ENCODE measurements around the gene TMEM50B. TPM values are rescaled to one million over a fixed set of nuclear protein-coding genes. Genes with fewer than 3 reads are reported as not detected.

The TMEM50B gene
- total and polyA plus RNA-seq, 2 of the 8 experiments (the other 6 are each of a cell fraction or from before 2014, with no cell fraction given) = 16.8 to 20.5 TPM

DNA sequence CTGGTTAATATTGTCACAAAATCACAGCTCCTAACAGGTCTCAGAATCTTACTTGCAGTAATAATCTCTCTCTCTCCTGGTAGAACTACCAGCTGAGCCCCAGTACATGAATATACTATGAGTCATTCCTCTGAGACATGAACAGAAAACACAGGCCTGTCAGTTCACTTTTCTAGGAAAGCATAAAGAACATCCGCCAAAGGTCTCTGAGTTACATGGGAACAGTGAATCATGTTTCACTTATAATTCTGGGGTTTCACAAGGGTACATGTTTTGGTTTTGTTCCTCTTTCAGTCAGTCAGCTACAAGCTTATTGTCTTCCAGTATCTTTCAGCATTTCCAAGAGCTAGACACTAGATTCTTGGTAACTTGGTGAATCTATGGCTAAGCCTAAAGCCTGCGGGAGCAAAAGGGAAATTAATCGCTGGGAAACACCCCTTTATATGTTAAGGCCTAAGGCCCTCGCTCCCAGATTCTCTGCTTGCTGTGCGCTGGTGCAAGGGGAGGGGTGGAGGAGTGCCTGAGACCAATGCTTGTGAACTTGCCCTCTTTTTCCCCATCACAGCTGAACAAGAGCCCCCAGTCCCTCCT, 44.9 kb downstream of the TMEM50B start:
- no peak overlapping the region for H2BK5ac ChIP-seq (ENCODE audit: low read depth, low read length)
- H4K20me1 ChIP-seq (replicated peaks in 1 of 2; ENCODE audit: control insufficient read depth in 1 of 2, insufficient read depth in 2 of 2, low read length in 2 of 2) = no peaks in the 10 kb centered on the region
- ChIA-PET CTCF (ENCODE audit: partially characterized antibody) (interaction anchor here (1.2 to 1.7 kb wide), 2 partner anchors 10 to 12 kb away, joined by 3 to 6 read pairs; no protein-coding TSS in a partner anchor), POLR2A (ENCODE audit: partially characterized antibody) (interaction anchor here (0.9 kb wide), 1 partner anchor 10 kb away, joined by 3 read pairs; no protein-coding TSS in a partner anchor)
- H2BK12ac ChIP-seq (ENCODE audit: low read depth, low read length) = no peak overlapping the region
- no peaks in the 10 kb centered on the region for H3K4me1 ChIP-seq (replicated peaks in 1 of 4; ENCODE audit: control insufficient read depth in 3 of 4, insufficient read depth in 4 of 4, low read length in 3 of 4)
- no peaks in the 10 kb centered on the region for H3K9me3 ChIP-seq (ENCODE audit: insufficient read depth in 2 of 2, low read depth in 1 of 2, low read length in 1 of 2)
- no peaks in the 10 kb centered on the region for H3K79me2 ChIP-seq (ENCODE audit: control insufficient read depth in 1 of 2, insufficient read depth in 2 of 2, low read length in 2 of 2)
- H4K91ac ChIP-seq (replicated peaks; ENCODE audit: insufficient read length, low read length) = no peak overlapping the region
- no peak overlapping the region for H3K56ac ChIP-seq (replicated peaks; ENCODE audit: insufficient read length, low read depth, low read length)
- DNase-seq (ENCODE audit: low read depth in 1 of 2, low spot score in 2 of 2) (no peak), FAIRE-seq (no peak)
- no peak overlapping the region for H3K4me2 ChIP-seq (ENCODE audit: insufficient read depth in 1 of 2, low read depth in 2 of 2, low read length in 2 of 2)
- no peaks in the 10 kb centered on the region for H3K79me1 ChIP-seq (ENCODE audit: low read depth, low read length)
- H3K27me3 ChIP-seq (replicated peaks in 1 of 4; ENCODE audit: control insufficient read depth in 3 of 4, extremely low read depth in 1 of 4, insufficient read depth in 3 of 4, low read length in 3 of 4) = no peaks in the 10 kb centered on the region
- no peak overlapping the region for H3K4me3 ChIP-seq (ENCODE audit: extremely low read depth in 1 of 4, insufficient read depth in 2 of 4, low read depth in 3 of 4, low read length in 4 of 4)
- no peak overlapping the region for H2AFZ ChIP-seq (ENCODE audit: low read length)
- TF ChIP-seq PHF8 (conservative IDR thresholded peaks at IDR 0.05; ENCODE audit: low read depth, low read length) = no peak
- TF ChIP-seq BRCA1 (IDR thresholded peaks at IDR 0.05; ENCODE audit: low read depth, low read length) = no peak
- TF ChIP-seq, protein P1, sequence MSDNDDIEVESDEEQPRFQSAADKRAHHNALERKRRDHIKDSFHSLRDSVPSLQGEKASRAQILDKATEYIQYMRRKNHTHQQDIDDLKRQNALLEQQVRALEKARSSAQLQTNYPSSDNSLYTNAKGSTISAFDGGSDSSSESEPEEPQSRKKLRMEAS (IDR thresholded peaks at IDR 0.05) = no peak
- TF ChIP-seq, protein P2, sequence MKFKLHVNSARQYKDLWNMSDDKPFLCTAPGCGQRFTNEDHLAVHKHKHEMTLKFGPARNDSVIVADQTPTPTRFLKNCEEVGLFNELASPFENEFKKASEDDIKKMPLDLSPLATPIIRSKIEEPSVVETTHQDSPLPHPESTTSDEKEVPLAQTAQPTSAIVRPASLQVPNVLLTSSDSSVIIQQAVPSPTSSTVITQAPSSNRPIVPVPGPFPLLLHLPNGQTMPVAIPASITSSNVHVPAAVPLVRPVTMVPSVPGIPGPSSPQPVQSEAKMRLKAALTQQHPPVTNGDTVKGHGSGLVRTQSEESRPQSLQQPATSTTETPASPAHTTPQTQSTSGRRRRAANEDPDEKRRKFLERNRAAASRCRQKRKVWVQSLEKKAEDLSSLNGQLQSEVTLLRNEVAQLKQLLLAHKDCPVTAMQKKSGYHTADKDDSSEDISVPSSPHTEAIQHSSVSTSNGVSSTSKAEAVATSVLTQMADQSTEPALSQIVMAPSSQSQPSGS (IDR thresholded peaks at IDR 0.05; ENCODE audit: low read length) = no peak
- no peak for TF ChIP-seq JUND (IDR thresholded peaks at IDR 0.05; ENCODE audit: low read length)
- no peak; a peak in 1 of 3 replicates for TF ChIP-seq POLR2A (IDR thresholded peaks at IDR 0.05; ENCODE audit: control extremely low read depth in 1 of 2, low read depth in 2 of 2, low read length in 2 of 2)
- no peak for TF ChIP-seq EGR1 (IDR thresholded peaks at IDR 0.05; ENCODE audit: borderline replicate concordance, low read depth, low read length)
- no peak for TF ChIP-seq GABPA (IDR thresholded peaks at IDR 0.05; ENCODE audit: borderline replicate concordance, insufficient read depth, low read length)
- TF ChIP-seq RNF2 (IDR thresholded peaks at IDR 0.05; ENCODE audit: borderline replicate concordance, low read depth, low read length, missing control alignments, poor library complexity, severe bottlenecking) = no peak
- TF ChIP-seq RAD21 (IDR thresholded peaks at IDR 0.05 in 1 of 2, conservative IDR thresholded peaks at IDR 0.05 in 1 of 2; ENCODE audit: low read depth in 2 of 2, low read length in 2 of 2) = no peak
- WGBS, 2 experiments (ENCODE audit: extremely low coverage in 1 of 2, insufficient coverage in 1 of 2, insufficient read length in 1 of 2, insufficient replicate concordance in 2 of 2, low coverage in 1 of 2, low lambda C conversion rate in 2 of 2, missing lambda C conversion rate in 1 of 2) = 95% methylated on average over 5 of the region's 5 CpGs; no CpG with 5 or more reads in 1 of the 2 experiments
- H2BK20ac ChIP-seq (ENCODE audit: low read length) = no peak overlapping the region
- no peak overlapping the region for H3K4ac ChIP-seq (replicated peaks; ENCODE audit: insufficient read length, low read depth, low read length)
- no peak overlapping the region for H4K8ac ChIP-seq (ENCODE audit: extremely low read depth, insufficient read depth, low read length)
- no peak overlapping the region for H3K27ac ChIP-seq (ENCODE audit: low read depth, low read length)
- no peak overlapping the region for H2BK15ac ChIP-seq (ENCODE audit: low read length)
- H3K9ac ChIP-seq (replicated peaks in 1 of 4; ENCODE audit: extremely low read depth in 1 of 4, low read depth in 3 of 4, low read length in 3 of 4) = no peak overlapping the region
- H3K14ac ChIP-seq (ENCODE audit: insufficient read length) = no peak overlapping the region
- H3K23me2 ChIP-seq (ENCODE audit: low read depth, low read length) = no peaks in the 10 kb centered on the region
- no peak overlapping the region for H3K23ac ChIP-seq (ENCODE audit: insufficient read length)
- no peak overlapping the region for H2AK5ac ChIP-seq (ENCODE audit: low read depth, low read length)
- H3K18ac ChIP-seq (ENCODE audit: extremely low read depth, low read length) = no peak overlapping the region
- H2BK120ac ChIP-seq (replicated peaks; ENCODE audit: low read depth, low read length) = no peak overlapping the region
- no peak overlapping the region for H4K5ac ChIP-seq (ENCODE audit: insufficient read length, low read depth, low read length)
- peaks cover 10 to 47% (median 35%) of the 10 kb centered on the region in 4 experiments; a peak in 7 of 8 replicates for H3K36me3 ChIP-seq (ENCODE audit: control insufficient read depth in 2 of 4, insufficient read depth in 4 of 4, low read length in 3 of 4)
